ENCODE data around the gene ITPR1. TPM values are rescaled to one million over a fixed set of nuclear protein-coding genes. Genes with fewer than 3 reads are reported as not detected.
A peak's percentile ranks its signal among the peaks of the same experiment; 100 is the strongest.

The ITPR1 gene
- polyA plus RNA-seq, 2 of the 4 experiments (the other 2 are of a cell fraction): 2.8 to 9.6 TPM

DNA sequence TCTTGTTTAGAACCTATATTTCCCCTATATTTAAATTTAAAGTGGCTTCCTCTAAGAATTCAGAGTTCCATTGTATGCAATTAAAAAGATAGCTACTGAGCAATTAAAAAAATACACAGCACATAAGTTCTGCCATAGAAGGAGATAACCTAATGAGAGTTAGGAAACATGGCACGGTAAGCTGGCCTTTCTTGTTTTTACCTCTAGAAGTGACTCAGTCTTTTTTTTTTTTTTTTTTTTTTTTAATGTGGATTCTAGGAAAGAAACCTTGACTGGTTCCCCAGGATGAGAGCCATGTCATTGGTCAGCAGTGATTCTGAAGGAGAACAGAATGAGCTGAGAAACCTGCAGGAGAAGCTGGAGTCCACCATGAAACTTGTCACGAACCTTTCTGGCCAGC is 343.4 kb downstream of the ITPR1 start (continued):
- TF ChIP-seq HOXB13 (CRISPR knock-in tag; IDR thresholded peaks at IDR 0.05; ENCODE audit: low read depth) (no peak), ZC3H11A (IDR thresholded peaks at IDR 0.05) (no peak), MAZ (IDR thresholded peaks at IDR 0.05; ENCODE audit: borderline replicate concordance, low read depth, low read length) (no peak)
- TF ChIP-seq, protein P1, sequence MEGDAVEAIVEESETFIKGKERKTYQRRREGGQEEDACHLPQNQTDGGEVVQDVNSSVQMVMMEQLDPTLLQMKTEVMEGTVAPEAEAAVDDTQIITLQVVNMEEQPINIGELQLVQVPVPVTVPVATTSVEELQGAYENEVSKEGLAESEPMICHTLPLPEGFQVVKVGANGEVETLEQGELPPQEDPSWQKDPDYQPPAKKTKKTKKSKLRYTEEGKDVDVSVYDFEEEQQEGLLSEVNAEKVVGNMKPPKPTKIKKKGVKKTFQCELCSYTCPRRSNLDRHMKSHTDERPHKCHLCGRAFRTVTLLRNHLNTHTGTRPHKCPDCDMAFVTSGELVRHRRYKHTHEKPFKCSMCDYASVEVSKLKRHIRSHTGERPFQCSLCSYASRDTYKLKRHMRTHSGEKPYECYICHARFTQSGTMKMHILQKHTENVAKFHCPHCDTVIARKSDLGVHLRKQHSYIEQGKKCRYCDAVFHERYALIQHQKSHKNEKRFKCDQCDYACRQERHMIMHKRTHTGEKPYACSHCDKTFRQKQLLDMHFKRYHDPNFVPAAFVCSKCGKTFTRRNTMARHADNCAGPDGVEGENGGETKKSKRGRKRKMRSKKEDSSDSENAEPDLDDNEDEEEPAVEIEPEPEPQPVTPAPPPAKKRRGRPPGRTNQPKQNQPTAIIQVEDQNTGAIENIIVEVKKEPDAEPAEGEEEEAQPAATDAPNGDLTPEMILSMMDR (IDR thresholded peaks at IDR 0.05): no peak

DNA sequence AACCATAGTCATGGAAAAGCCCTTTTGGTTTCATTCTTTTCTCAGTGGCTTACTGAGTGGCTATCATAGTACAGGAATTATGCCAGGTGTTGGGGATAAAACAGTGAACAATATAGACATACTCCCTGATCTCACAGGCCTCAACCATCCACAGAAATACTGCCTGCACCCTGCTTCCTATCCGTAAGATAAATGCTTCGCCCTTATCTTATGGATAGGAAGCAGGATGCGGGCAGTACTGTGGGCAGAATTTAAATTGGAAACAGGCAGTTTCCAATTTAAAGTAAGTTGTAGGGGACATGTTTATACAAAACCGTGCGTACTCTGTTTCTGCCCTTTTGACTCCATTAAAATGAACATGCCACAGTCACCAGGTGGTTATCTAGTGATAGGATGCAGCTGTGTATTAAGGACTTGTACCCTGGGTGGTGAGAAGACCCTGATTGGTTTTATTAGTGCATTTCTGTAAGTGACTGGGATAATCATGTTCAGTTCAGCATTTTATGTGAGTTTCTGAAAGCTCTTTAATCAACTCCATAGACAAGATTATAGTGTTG is 344.3 kb downstream of the ITPR1 start:
- POLR2A ChIA-PET: no interaction called here
- CTCF ChIA-PET: interaction anchor here (1.2 to 1.7 kb wide), 4 partner anchors 14 to 126 kb away, joined by 3 to 7 read pairs (median 4); no protein-coding TSS in a partner anchor
- DNase-seq (ENCODE audit: low read depth in 1 of 2, low spot score in 1 of 2) (no peak), FAIRE-seq (no peak), ATAC-seq (no peak)
- TF ChIP-seq RCOR1 (IDR thresholded peaks at IDR 0.05; ENCODE audit: low read depth, low read length) (no peak), FOSB (CRISPR knock-in tag; IDR thresholded peaks at IDR 0.05) (no peak), TFCP2L1 (CRISPR knock-in tag; IDR thresholded peaks at IDR 0.05) (no peak), POLR2A (IDR thresholded peaks at IDR 0.05; ENCODE audit: low read length) (no peak)
- TF ChIP-seq, protein P2, sequence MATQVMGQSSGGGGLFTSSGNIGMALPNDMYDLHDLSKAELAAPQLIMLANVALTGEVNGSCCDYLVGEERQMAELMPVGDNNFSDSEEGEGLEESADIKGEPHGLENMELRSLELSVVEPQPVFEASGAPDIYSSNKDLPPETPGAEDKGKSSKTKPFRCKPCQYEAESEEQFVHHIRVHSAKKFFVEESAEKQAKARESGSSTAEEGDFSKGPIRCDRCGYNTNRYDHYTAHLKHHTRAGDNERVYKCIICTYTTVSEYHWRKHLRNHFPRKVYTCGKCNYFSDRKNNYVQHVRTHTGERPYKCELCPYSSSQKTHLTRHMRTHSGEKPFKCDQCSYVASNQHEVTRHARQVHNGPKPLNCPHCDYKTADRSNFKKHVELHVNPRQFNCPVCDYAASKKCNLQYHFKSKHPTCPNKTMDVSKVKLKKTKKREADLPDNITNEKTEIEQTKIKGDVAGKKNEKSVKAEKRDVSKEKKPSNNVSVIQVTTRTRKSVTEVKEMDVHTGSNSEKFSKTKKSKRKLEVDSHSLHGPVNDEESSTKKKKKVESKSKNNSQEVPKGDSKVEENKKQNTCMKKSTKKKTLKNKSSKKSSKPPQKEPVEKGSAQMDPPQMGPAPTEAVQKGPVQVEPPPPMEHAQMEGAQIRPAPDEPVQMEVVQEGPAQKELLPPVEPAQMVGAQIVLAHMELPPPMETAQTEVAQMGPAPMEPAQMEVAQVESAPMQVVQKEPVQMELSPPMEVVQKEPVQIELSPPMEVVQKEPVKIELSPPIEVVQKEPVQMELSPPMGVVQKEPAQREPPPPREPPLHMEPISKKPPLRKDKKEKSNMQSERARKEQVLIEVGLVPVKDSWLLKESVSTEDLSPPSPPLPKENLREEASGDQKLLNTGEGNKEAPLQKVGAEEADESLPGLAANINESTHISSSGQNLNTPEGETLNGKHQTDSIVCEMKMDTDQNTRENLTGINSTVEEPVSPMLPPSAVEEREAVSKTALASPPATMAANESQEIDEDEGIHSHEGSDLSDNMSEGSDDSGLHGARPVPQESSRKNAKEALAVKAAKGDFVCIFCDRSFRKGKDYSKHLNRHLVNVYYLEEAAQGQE (IDR thresholded peaks at IDR 0.05): no peak
- Histone ChIP-seq H3K4me3 (no peak overlapping the region), H3K4me1 (0 out of 3 replicates have a peak, but pooled peaks cover 4% of the 10 kb centered on the region), H3K9me3 (no peaks in the 10 kb centered on the region), H3K4me2 (no peak overlapping the region), H3K27ac (no peak overlapping the region; a peak in 1 of 6 replicates)
- 91% methylated on average over 5 of the region's 5 CpGs for WGBS (ENCODE audit: missing lambda C conversion rate)

DNA sequence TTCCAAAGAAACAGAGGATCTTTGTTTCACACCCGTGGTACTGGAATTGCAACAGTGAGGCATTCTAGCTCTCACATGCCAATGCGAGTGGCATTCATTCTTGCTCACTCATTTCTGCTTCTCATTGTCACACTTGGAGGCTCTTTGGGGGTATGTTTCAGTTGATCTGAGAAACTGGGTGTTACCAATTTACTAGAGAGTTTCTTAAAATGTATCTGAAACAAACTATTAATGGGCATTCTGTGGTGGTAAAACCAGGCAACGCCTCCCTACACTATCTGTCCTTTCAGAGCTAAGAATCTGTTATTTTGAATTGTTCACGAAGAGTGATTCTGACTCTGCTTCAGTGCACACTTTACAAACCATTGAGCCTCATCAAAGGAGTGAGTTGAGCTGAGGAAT is 345.5 kb downstream of the ITPR1 start:
- H3K4me1 ChIP-seq: 0 out of 3 replicates have a peak, but pooled peaks cover 4% of the 10 kb centered on the region
- TF ChIP-seq, protein P3, sequence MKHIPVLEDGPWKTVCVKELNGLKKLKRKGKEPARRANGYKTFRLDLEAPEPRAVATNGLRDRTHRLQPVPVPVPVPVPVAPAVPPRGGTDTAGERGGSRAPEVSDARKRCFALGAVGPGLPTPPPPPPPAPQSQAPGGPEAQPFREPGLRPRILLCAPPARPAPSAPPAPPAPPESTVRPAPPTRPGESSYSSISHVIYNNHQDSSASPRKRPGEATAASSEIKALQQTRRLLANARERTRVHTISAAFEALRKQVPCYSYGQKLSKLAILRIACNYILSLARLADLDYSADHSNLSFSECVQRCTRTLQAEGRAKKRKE (CRISPR knock-in tag; IDR thresholded peaks at IDR 0.05; ENCODE audit: low read depth): no peak
- no peak for TF ChIP-seq CBX2 (IDR thresholded peaks at IDR 0.05; ENCODE audit: borderline replicate concordance, low read depth)
- TF ChIP-seq, protein P4, sequence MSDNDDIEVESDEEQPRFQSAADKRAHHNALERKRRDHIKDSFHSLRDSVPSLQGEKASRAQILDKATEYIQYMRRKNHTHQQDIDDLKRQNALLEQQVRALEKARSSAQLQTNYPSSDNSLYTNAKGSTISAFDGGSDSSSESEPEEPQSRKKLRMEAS (IDR thresholded peaks at IDR 0.05): no peak
- TF ChIP-seq POLR2A (IDR thresholded peaks at IDR 0.05; ENCODE audit: low read length): no peak
- TF ChIP-seq MAZ (IDR thresholded peaks at IDR 0.05; ENCODE audit: borderline replicate concordance, low read depth, low read length): no peak
- ChIA-PET POLR2A (no interaction called here), CTCF (interaction anchor here (1.2 to 1.7 kb wide), 5 partner anchors 11 to 127 kb away, joined by 3 to 8 read pairs (median 4); no protein-coding TSS in a partner anchor)
- no peaks in the 10 kb centered on the region for H3K9me3 ChIP-seq
- no peak overlapping the region for H3K4me2 ChIP-seq
- ATAC-seq (no peak), DNase-seq (ENCODE audit: low read depth in 1 of 2, low spot score in 1 of 2) (no peak), FAIRE-seq (no peak)
- no peak overlapping the region for H3K4me3 ChIP-seq
- H3K27ac ChIP-seq: no peak overlapping the region
- 93% methylated on average over 4 of the region's 4 CpGs for WGBS (ENCODE audit: missing lambda C conversion rate)

DNA sequence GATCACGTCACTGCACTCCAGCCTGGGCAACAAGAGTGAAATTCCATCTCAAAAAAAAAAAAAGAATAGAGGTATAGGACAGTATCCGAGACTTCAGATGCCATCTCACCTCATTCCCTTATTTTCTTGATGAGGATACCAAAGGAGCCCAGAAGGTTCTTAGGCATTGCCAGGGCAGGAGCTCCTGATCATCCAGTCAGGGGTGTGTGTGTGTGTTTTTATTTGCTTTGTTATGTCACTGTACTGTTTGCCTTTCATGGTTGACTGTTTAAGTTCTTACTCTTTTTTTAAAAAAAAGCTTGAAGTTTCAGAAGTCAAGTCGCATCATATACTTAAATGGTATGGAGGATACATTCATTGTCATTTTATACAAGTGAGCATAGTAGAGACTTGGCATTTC is 346.1 kb downstream of the ITPR1 start:
- H3K4me2 ChIP-seq: no peak overlapping the region
- FAIRE-seq: no peak
- DNase-seq (ENCODE audit: low read depth in 1 of 2, low spot score in 1 of 2): peak in 1 of 2 experiments; percentile 23
- H3K9me3 ChIP-seq: no peaks in the 10 kb centered on the region
- H3K4me3 ChIP-seq: no peak overlapping the region
- no peak for ATAC-seq
- TF ChIP-seq, protein P5, sequence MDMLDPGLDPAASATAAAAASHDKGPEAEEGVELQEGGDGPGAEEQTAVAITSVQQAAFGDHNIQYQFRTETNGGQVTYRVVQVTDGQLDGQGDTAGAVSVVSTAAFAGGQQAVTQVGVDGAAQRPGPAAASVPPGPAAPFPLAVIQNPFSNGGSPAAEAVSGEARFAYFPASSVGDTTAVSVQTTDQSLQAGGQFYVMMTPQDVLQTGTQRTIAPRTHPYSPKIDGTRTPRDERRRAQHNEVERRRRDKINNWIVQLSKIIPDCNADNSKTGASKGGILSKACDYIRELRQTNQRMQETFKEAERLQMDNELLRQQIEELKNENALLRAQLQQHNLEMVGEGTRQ (IDR thresholded peaks at IDR 0.05): no peak
- TF ChIP-seq, protein P6, sequence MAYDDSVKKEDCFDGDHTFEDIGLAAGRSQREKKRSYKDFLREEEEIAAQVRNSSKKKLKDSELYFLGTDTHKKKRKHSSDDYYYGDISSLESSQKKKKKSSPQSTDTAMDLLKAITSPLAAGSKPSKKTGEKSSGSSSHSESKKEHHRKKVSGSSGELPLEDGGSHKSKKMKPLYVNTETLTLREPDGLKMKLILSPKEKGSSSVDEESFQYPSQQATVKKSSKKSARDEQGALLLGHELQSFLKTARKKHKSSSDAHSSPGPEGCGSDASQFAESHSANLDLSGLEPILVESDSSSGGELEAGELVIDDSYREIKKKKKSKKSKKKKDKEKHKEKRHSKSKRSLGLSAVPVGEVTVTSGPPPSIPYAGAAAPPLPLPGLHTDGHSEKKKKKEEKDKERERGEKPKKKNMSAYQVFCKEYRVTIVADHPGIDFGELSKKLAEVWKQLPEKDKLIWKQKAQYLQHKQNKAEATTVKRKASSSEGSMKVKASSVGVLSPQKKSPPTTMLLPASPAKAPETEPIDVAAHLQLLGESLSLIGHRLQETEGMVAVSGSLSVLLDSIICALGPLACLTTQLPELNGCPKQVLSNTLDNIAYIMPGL (CRISPR knock-in tag; IDR thresholded peaks at IDR 0.05; ENCODE audit: borderline replicate concordance): no peak
- TF ChIP-seq TP53 (CRISPR knock-in tag; IDR thresholded peaks at IDR 0.05): no peak
- TF ChIP-seq NR3C1 (IDR thresholded peaks at IDR 0.05): no peak
- no peak for TF ChIP-seq CHD4 (IDR thresholded peaks at IDR 0.05; ENCODE audit: borderline replicate concordance)
- TF ChIP-seq, protein P4 (IDR thresholded peaks at IDR 0.05): no peak
- no peak for TF ChIP-seq HOXA7 (CRISPR knock-in tag; IDR thresholded peaks at IDR 0.05)
- no peak for TF ChIP-seq JUNB (IDR thresholded peaks at IDR 0.05)
- TF ChIP-seq CBX8 (IDR thresholded peaks at IDR 0.05): no peak
- no peak overlapping the region for H3K27ac ChIP-seq
- CTCF ChIA-PET: interaction anchor here (1.2 to 1.7 kb wide), 4 partner anchors 12 to 188 kb away, joined by 3 to 8 read pairs (median 6); no protein-coding TSS in a partner anchor
- WGBS (ENCODE audit: missing lambda C conversion rate): 93% methylated on average over 3 of the region's 3 CpGs
- H3K4me1 ChIP-seq: 0 out of 3 replicates have a peak, but pooled peaks cover 4% of the 10 kb centered on the region
- POLR2A ChIA-PET: no interaction called here
